CD4-positive, alpha-beta memory T cell (primary cell): ENCODE measurements around the gene INPP4A. TPM values are rescaled to one million over a fixed set of nuclear protein-coding genes. Genes with fewer than 3 reads are reported as not detected.
A peak's percentile ranks its signal among the peaks of the same experiment; 100 is the strongest.

Experiments
- CTCF ChIA-PET: fragments of 350-600 bp; sonication (Branson Sonifier 250); formaldehyde crosslinking; loops from one replicate; lab custom pipeline; 2021; ENCODE audit warnings: inconsistent platforms; ENCODE audit not compliant: partially characterized antibody; lab: Charles Lee
- POLR2A ChIA-PET: fragments of 350-600 bp; sonication (Branson Sonifier 250); formaldehyde crosslinking; loops from one replicate; lab custom pipeline; 2021; ENCODE audit not compliant: partially characterized antibody; lab: Charles Lee
- DNase-seq, 5 donors: peaks; one replicate each; pipeline versions ENCODE4 v3.0.0 to v3.0.0-alpha.2; 2020 to 2022; ENCODE audit warnings: mixed read lengths in 1 of 5
- H3K27ac ChIP-seq: one replicate; pipeline ENCODE4 v1.7.0; 2013; ENCODE audit warnings: low read depth, low read length
- H3K27me3 ChIP-seq: 2 replicates; pipeline ENCODE4 v1.7.0; 2013; ENCODE audit warnings: mild to moderate bottlenecking, low read length, moderate library complexity; ENCODE audit not compliant: insufficient read depth
- H3K36me3 ChIP-seq: 2 replicates; pipeline ENCODE4 v1.7.0; 2013; ENCODE audit warnings: mild to moderate bottlenecking, low read length, moderate library complexity; ENCODE audit not compliant: insufficient read depth
- H3K4me1 ChIP-seq: 2 replicates; pipeline ENCODE4 v1.7.0; 2013; ENCODE audit warnings: mild to moderate bottlenecking, low read length, moderate library complexity; ENCODE audit not compliant: insufficient read depth
- H3K4me3 ChIP-seq, 2 donors: one replicate each; pipeline ENCODE4 v1.7.0; 2013; ENCODE audit warnings: low read length in 2 of 2, mild to moderate bottlenecking in 1 of 2
- H3K9me3 ChIP-seq, 2 donors: one replicate each; pipeline ENCODE4 v1.7.0; 2013; ENCODE audit warnings: low read length in 2 of 2, control low read depth in 1 of 2; ENCODE audit not compliant: control insufficient read depth in 1 of 2
- H3K27ac Mint-ChIP-seq, 7 donors: one replicate each; pipeline ENCODE4 v1.8.0; 2020 to 2021; ENCODE audit warnings: mixed read lengths in 7 of 7, mild to moderate bottlenecking in 6 of 7, inconsistent platforms in 3 of 7, moderate library complexity in 3 of 7
- H3K27me3 Mint-ChIP-seq, 2 donors: one replicate each; pipeline ENCODE4 v1.8.0; 2020 to 2021; ENCODE audit warnings: mixed read lengths in 2 of 2
- H3K36me3 Mint-ChIP-seq, 2 donors: one replicate each; pipeline ENCODE4 v1.8.0; 2020 to 2021; ENCODE audit warnings: mixed read lengths in 2 of 2, inconsistent platforms in 1 of 2, mild to moderate bottlenecking in 1 of 2
- H3K4me1 Mint-ChIP-seq, 4 donors: one replicate each; pipeline ENCODE4 v1.8.0; 2020 to 2021; ENCODE audit warnings: mixed read lengths in 4 of 4, mild to moderate bottlenecking in 1 of 4
- H3K4me3 Mint-ChIP-seq, 8 donors: one replicate each; pipeline ENCODE4 v1.8.0; 2020 to 2021; ENCODE audit warnings: mixed read lengths in 8 of 8, mild to moderate bottlenecking in 7 of 8, moderate library complexity in 6 of 8, inconsistent platforms in 3 of 8
- H3K9me3 Mint-ChIP-seq, 8 donors: one replicate each; pipeline ENCODE4 v1.8.0; 2020 to 2021; ENCODE audit warnings: mixed read lengths in 8 of 8, mild to moderate bottlenecking in 5 of 8, inconsistent platforms in 3 of 8, moderate library complexity in 1 of 8
- intact Hi-C: fragments of 100-400 bp; cut with micrococcal nuclease; formaldehyde crosslinking; loops from one replicate; pipeline ENCODE4 v1.15.1; 2023
- polyA plus RNA-seq, 2 donors: library from polyadenylated mRNA; unstranded; fragments of 300-500 nt; fragmentation: Illumina TruSeq; gene quantifications; one replicate each; pipeline ENCODE4 v1.2.3, GENCODE V29; 2021
- total RNA-seq, 2 experiments: library from RNA; stranded (reverse); gene quantifications; one replicate each; pipeline ENCODE4 v1.2.3, GENCODE V29; 2021

INPP4A gene
- total and polyA plus RNA-seq, 4 experiments from 2014 or later: 30.5 to 133 (median 91.9) TPM

- H3K27ac Mint-ChIP-seq: peak overlapping the region in 1 of 7 donors; percentile 18
- peaks cover 7 to 12% (median 11%) of the 10 kb centered on the region in 4 donors for H3K4me1 Mint-ChIP-seq
- Histone ChIP-seq H3K27ac (no peak overlapping the region), H3K27me3 (no peaks in the 10 kb centered on the region), H3K9me3 (no peaks in the 10 kb centered on the region), H3K4me1 (no peaks in the 10 kb centered on the region), H3K36me3 (peaks cover 26% of the 10 kb centered on the region), H3K4me3 (no peak overlapping the region)
- no peaks in the 10 kb centered on the region for H3K27me3 Mint-ChIP-seq
- intact Hi-C loops: no loop called here
- CTCF ChIA-PET: interaction anchor here (0.9 kb wide), 1 partner anchor 18 kb away, joined by 3 read pairs; no protein-coding TSS in a partner anchor
- peaks cover 48 to 62% of the 10 kb centered on the region in 2 donors for H3K36me3 Mint-ChIP-seq
- POLR2A ChIA-PET: no interaction called here
- no peak overlapping the region for H3K4me3 Mint-ChIP-seq
- no peak for DNase-seq
- H3K9me3 Mint-ChIP-seq: peaks cover 0 to 3% (median 0%) of the 10 kb centered on the region in 8 donors
These were observed 79.5 kb downstream of the INPP4A start for GRCh38 chr2:98524168-98524567.

GRCh38 chr2:98528349-98528748 is 83.7 kb downstream of the INPP4A start:
- H3K9me3 Mint-ChIP-seq: peaks cover 0 to 3% (median 0%) of the 10 kb centered on the region in 8 donors
- POLR2A ChIA-PET: no interaction called here
- DNase-seq: no peak
- Histone ChIP-seq H3K36me3 (peaks cover 2% of the 10 kb centered on the region), H3K9me3 (no peaks in the 10 kb centered on the region), H3K27ac (no peak overlapping the region), H3K4me3 (no peak overlapping the region), H3K4me1 (no peaks in the 10 kb centered on the region), H3K27me3 (no peaks in the 10 kb centered on the region)
- H3K36me3 Mint-ChIP-seq: peaks cover 42 to 47% of the 10 kb centered on the region in 2 donors
- H3K27me3 Mint-ChIP-seq: no peaks in the 10 kb centered on the region
- peak overlapping the region in 4 of 7 donors; percentile 16 to 79 (median 50) for H3K27ac Mint-ChIP-seq
- intact Hi-C loops: no loop called here
- peaks cover 9 to 11% (median 10%) of the 10 kb centered on the region in 4 donors for H3K4me1 Mint-ChIP-seq
- no peak overlapping the region for H3K4me3 Mint-ChIP-seq
- CTCF ChIA-PET: interaction anchor here (2.0 to 2.2 kb wide), 2 partner anchors 10 to 116 kb away, joined by 8 to 12 read pairs; no protein-coding TSS in a partner anchor

- no peak for DNase-seq
- intact Hi-C loops: no loop called here
- Histone ChIP-seq H3K4me3 (no peak overlapping the region), H3K27me3 (no peaks in the 10 kb centered on the region), H3K36me3 (peaks cover 12% of the 10 kb centered on the region), H3K27ac (no peak overlapping the region), H3K4me1 (no peaks in the 10 kb centered on the region), H3K9me3 (no peaks in the 10 kb centered on the region)
- no peaks in the 10 kb centered on the region for H3K27me3 Mint-ChIP-seq
- H3K36me3 Mint-ChIP-seq: peaks cover 40 to 55% of the 10 kb centered on the region in 2 donors
- peaks cover 5 to 10% (median 9%) of the 10 kb centered on the region in 4 donors for H3K4me1 Mint-ChIP-seq
- CTCF ChIA-PET: no interaction called here
- peak overlapping the region in 6 of 7 donors; percentile 3 to 67 (median 56) for H3K27ac Mint-ChIP-seq
- no peak overlapping the region for H3K4me3 Mint-ChIP-seq
- peaks cover 0 to 1% (median 0%) of the 10 kb centered on the region in 8 donors for H3K9me3 Mint-ChIP-seq
- POLR2A ChIA-PET: no interaction called here
These were observed 85.5 kb downstream of the INPP4A start for GRCh38 chr2:98530114-98530513.

- intact Hi-C loops: no loop called here
- peaks cover 33% of the 10 kb centered on the region for H3K36me3 ChIP-seq
- no peaks in the 10 kb centered on the region for H3K27me3 ChIP-seq
- no peak for DNase-seq
- H3K4me1 ChIP-seq: no peaks in the 10 kb centered on the region
- no peak overlapping the region for H3K4me3 ChIP-seq
- H3K27me3 Mint-ChIP-seq: no peaks in the 10 kb centered on the region
- peaks cover 5 to 10% (median 6%) of the 10 kb centered on the region in 4 donors for H3K4me1 Mint-ChIP-seq
- H3K4me3 Mint-ChIP-seq: no peak overlapping the region
- peaks cover 37 to 69% of the 10 kb centered on the region in 2 donors for H3K36me3 Mint-ChIP-seq
- ChIA-PET POLR2A (interaction anchor here (1.0 kb wide), 1 partner anchor 36 kb away, joined by 3 read pairs; no protein-coding TSS in a partner anchor), CTCF (interaction anchor here (0.9 to 1.7 kb wide), 4 partner anchors 10 to 121 kb away, joined by 4 to 5 read pairs (median 4); no protein-coding TSS in a partner anchor)
- no peak overlapping the region for H3K27ac ChIP-seq
- no peaks in the 10 kb centered on the region for H3K9me3 Mint-ChIP-seq
- H3K9me3 ChIP-seq: no peaks in the 10 kb centered on the region
- H3K27ac Mint-ChIP-seq: peak overlapping the region in 1 of 7 donors; percentile 67
These were observed 88.1 kb downstream of the INPP4A start for GRCh38 chr2:98532756-98533155.

- ChIA-PET POLR2A (no interaction called here), CTCF (interaction anchor here (0.8 to 1.7 kb wide), 3 partner anchors 15 to 120 kb away, joined by 4 read pairs; no protein-coding TSS in a partner anchor)
- Mint-ChIP-seq H3K9me3 (no peaks in the 10 kb centered on the region), H3K4me3 (no peak overlapping the region), H3K27me3 (no peaks in the 10 kb centered on the region), H3K4me1 (peaks cover 4 to 6% (median 6%) of the 10 kb centered on the region in 4 donors), H3K36me3 (peaks cover 36 to 73% of the 10 kb centered on the region in 2 donors), H3K27ac (no peak overlapping the region)
- intact Hi-C loops: no loop called here
- Histone ChIP-seq H3K4me1 (no peaks in the 10 kb centered on the region), H3K27me3 (no peaks in the 10 kb centered on the region), H3K9me3 (no peaks in the 10 kb centered on the region), H3K27ac (no peak overlapping the region), H3K36me3 (peaks cover 41% of the 10 kb centered on the region), H3K4me3 (no peak overlapping the region)
- no peak for DNase-seq
These were observed 88.9 kb downstream of the INPP4A start for GRCh38 chr2:98533547-98533946.

- no peaks in the 10 kb centered on the region for H3K9me3 ChIP-seq
- POLR2A ChIA-PET: no interaction called here
- H3K27ac ChIP-seq: no peak overlapping the region
These were observed 90.1 kb downstream of the INPP4A start for GRCh38 chr2:98534761-98535160.

GRCh38 chr2:98535971-98536677 is 91.5 kb downstream of the INPP4A start:
- H3K27ac ChIP-seq: no peak overlapping the region
- H3K36me3 Mint-ChIP-seq: peaks cover 59 to 86% of the 10 kb centered on the region in 2 donors
- no peak overlapping the region for H3K4me3 Mint-ChIP-seq
- no peak for DNase-seq
- H3K4me1 ChIP-seq: no peaks in the 10 kb centered on the region
- H3K27ac Mint-ChIP-seq: peak overlapping the region in 4 of 7 donors; percentile 14 to 43 (median 27)
- H3K27me3 ChIP-seq: no peaks in the 10 kb centered on the region
- intact Hi-C loops: no loop called here
- peaks cover 2 to 6% (median 5%) of the 10 kb centered on the region in 4 donors for H3K4me1 Mint-ChIP-seq
- ChIA-PET POLR2A (no interaction called here), CTCF (no interaction called here)
- H3K9me3 ChIP-seq: no peaks in the 10 kb centered on the region
- H3K27me3 Mint-ChIP-seq: no peaks in the 10 kb centered on the region
- peaks cover 62% of the 10 kb centered on the region for H3K36me3 ChIP-seq
- H3K4me3 ChIP-seq: no peak overlapping the region
- H3K9me3 Mint-ChIP-seq: no peaks in the 10 kb centered on the region

More at GRCh38 chr2:98534761-98535160, 90.1 kb downstream of the INPP4A start:
- Histone ChIP-seq H3K4me3 (no peak overlapping the region), H3K36me3 (peaks cover 53% of the 10 kb centered on the region), H3K27me3 (no peaks in the 10 kb centered on the region), H3K4me1 (no peaks in the 10 kb centered on the region)
- no peaks in the 10 kb centered on the region for H3K9me3 Mint-ChIP-seq
- CTCF ChIA-PET: interaction anchor here (0.6 kb wide), 1 partner anchor 41 kb away, joined by 3 read pairs; no protein-coding TSS in a partner anchor
- H3K36me3 Mint-ChIP-seq: peaks cover 48 to 85% of the 10 kb centered on the region in 2 donors
- intact Hi-C loops: no loop called here
- H3K27me3 Mint-ChIP-seq: no peaks in the 10 kb centered on the region
- peaks cover under 1 to 6% (median 6%) of the 10 kb centered on the region in 4 donors for H3K4me1 Mint-ChIP-seq
- no peak overlapping the region for H3K4me3 Mint-ChIP-seq
- H3K27ac Mint-ChIP-seq: peak overlapping the region in 5 of 7 donors; percentile 42 to 88 (median 62)
- no peak for DNase-seq
